Activated naive CD8-positive, alpha-beta T cell treated with anti-CD3 and anti-CD28 coated beads for 36 hours (primary cell): ENCODE data around the gene SLC39A7. TPM values are rescaled to one million over a fixed set of nuclear protein-coding genes. Genes with fewer than 3 reads are reported as not detected.

Source experiments
- DNase-seq: peaks from one replicate; pipeline ENCODE4 v3.0.0; 2021
- H3K27ac Mint-ChIP-seq: one replicate; pipeline ENCODE4 v1.8.0; 2022; ENCODE audit warnings: mild to moderate bottlenecking, moderate library complexity, mixed read lengths
- H3K27me3 Mint-ChIP-seq: one replicate; pipeline ENCODE4 v1.8.0; 2022; ENCODE audit warnings: mild to moderate bottlenecking, mixed read lengths
- H3K36me3 Mint-ChIP-seq: one replicate; pipeline ENCODE4 v1.8.0; 2021; ENCODE audit warnings: mild to moderate bottlenecking, mixed read lengths
- H3K4me1 Mint-ChIP-seq: one replicate; pipeline ENCODE4 v1.8.0; 2021; ENCODE audit warnings: mixed read lengths
- H3K4me3 Mint-ChIP-seq: one replicate; pipeline ENCODE4 v1.8.0; 2022; ENCODE audit warnings: mild to moderate bottlenecking, moderate library complexity, mixed read lengths
- H3K9me3 Mint-ChIP-seq: one replicate; pipeline ENCODE4 v1.8.0; 2022; ENCODE audit warnings: mixed read lengths
- total RNA-seq, 2 experiments: library from RNA; stranded (reverse); gene quantifications; one replicate each; pipeline ENCODE4 v1.2.3, GENCODE V29; 2021

The SLC39A7 gene
- total RNA-seq, 2 experiments from 2014 or later: 51.0 to 55.6 TPM

GRCh38 chr6:33192671-33193602 lies 7.7 kb upstream of the SLC39A7 start:
- H3K27me3 Mint-ChIP-seq: peaks cover 11% of the 10 kb centered on the region
- H3K4me3 Mint-ChIP-seq: peak overlapping the region; percentile 67
- DNase-seq: no peak
- peaks cover 22% of the 10 kb centered on the region for H3K4me1 Mint-ChIP-seq
- H3K9me3 Mint-ChIP-seq: no peaks in the 10 kb centered on the region
- peaks cover 8% of the 10 kb centered on the region for H3K36me3 Mint-ChIP-seq
- no peak overlapping the region for H3K27ac Mint-ChIP-seq

- no peaks in the 10 kb centered on the region for H3K9me3 Mint-ChIP-seq
- peaks cover 29% of the 10 kb centered on the region for H3K4me1 Mint-ChIP-seq
- H3K27ac Mint-ChIP-seq: no peak overlapping the region
- H3K36me3 Mint-ChIP-seq: peaks cover 8% of the 10 kb centered on the region
- H3K4me3 Mint-ChIP-seq: peak overlapping the region; percentile 24
- peaks cover 11% of the 10 kb centered on the region for H3K27me3 Mint-ChIP-seq
- no peak for DNase-seq
Observed at GRCh38 chr6:33193619-33194018, 7.0 kb upstream of the SLC39A7 start.

GRCh38 chr6:33194431-33194979 lies 6.2 kb upstream of the SLC39A7 start:
- Mint-ChIP-seq H3K9me3 (no peaks in the 10 kb centered on the region), H3K27ac (no peak overlapping the region), H3K36me3 (peaks cover 11% of the 10 kb centered on the region), H3K27me3 (peaks cover 11% of the 10 kb centered on the region), H3K4me3 (no peak overlapping the region), H3K4me1 (peaks cover 36% of the 10 kb centered on the region)
- no peak for DNase-seq

GRCh38 chr6:33195304-33196165 lies 5.1 kb upstream of the SLC39A7 start:
- Mint-ChIP-seq H3K27me3 (peaks cover 11% of the 10 kb centered on the region), H3K27ac (peak overlapping the region; percentile 6), H3K9me3 (no peaks in the 10 kb centered on the region), H3K36me3 (peaks cover 11% of the 10 kb centered on the region), H3K4me1 (peaks cover 37% of the 10 kb centered on the region), H3K4me3 (no peak overlapping the region)
- DNase-seq: no peak

DNA sequence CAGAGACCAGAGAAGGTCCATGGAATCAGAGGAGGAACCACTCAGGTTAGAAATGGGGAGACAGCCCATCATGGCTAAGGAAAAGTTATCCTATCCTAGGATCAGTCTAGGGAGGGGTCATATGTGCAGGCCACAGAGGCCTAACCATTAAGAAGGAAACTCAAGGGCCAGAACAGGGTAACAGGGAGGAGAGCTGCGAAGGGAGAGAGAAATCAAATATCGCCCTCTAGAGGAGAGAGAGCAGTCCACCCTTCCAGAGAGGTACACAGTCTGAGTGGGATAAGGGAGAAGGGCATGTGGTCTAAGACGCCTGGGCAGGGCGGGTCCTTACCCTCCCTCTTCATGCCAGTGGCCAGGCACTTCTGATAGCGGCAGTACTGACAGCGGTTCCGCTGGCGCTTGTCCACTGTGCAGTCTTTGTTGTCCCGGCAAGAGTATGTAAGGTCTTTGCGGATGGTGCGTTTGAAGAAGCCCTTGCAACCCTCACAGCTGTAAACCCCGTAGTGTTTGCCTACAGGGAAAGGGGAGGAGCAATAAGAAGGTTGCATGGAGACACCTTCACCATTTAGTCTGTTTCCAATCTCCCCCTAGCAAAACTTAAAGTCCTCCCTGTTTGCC lies 3.1 kb upstream of the SLC39A7 start:
- H3K4me1 Mint-ChIP-seq: peaks cover 48% of the 10 kb centered on the region
- DNase-seq: no peak
- H3K4me3 Mint-ChIP-seq: peak overlapping the region; percentile 19
- no peaks in the 10 kb centered on the region for H3K27me3 Mint-ChIP-seq
- H3K27ac Mint-ChIP-seq: peak overlapping the region; percentile 34
- peaks cover 25% of the 10 kb centered on the region for H3K36me3 Mint-ChIP-seq
- H3K9me3 Mint-ChIP-seq: no peaks in the 10 kb centered on the region

GRCh38 chr6:33198159-33198852 lies 2.4 kb upstream of the SLC39A7 start:
- no peaks in the 10 kb centered on the region for H3K9me3 Mint-ChIP-seq
- H3K27ac Mint-ChIP-seq: peak overlapping the region; percentile 89
- H3K4me1 Mint-ChIP-seq: peaks cover 53% of the 10 kb centered on the region
- peaks cover 32% of the 10 kb centered on the region for H3K36me3 Mint-ChIP-seq
- H3K27me3 Mint-ChIP-seq: no peaks in the 10 kb centered on the region
- DNase-seq: no peak
- peak overlapping the region; percentile 92 for H3K4me3 Mint-ChIP-seq

GRCh38 chr6:33198853-33199436 lies 1.7 kb upstream of the SLC39A7 start:
- Mint-ChIP-seq H3K27me3 (no peaks in the 10 kb centered on the region), H3K4me1 (peaks cover 52% of the 10 kb centered on the region), H3K27ac (peak overlapping the region; percentile 89), H3K9me3 (no peaks in the 10 kb centered on the region), H3K4me3 (peak overlapping the region; percentile 92), H3K36me3 (peaks cover 38% of the 10 kb centered on the region)
- DNase-seq: no peak

GRCh38 chr6:33199687-33200218 lies 914 bp upstream of the SLC39A7 start:
- H3K4me1 Mint-ChIP-seq: peaks cover 54% of the 10 kb centered on the region
- H3K27me3 Mint-ChIP-seq: no peaks in the 10 kb centered on the region
- H3K9me3 Mint-ChIP-seq: no peaks in the 10 kb centered on the region
- peak overlapping the region; percentile 89 for H3K27ac Mint-ChIP-seq
- H3K4me3 Mint-ChIP-seq: peak overlapping the region; percentile 92
- peak; percentile 81 for DNase-seq
- peaks cover 38% of the 10 kb centered on the region for H3K36me3 Mint-ChIP-seq

GRCh38 chr6:33201147-33201545 lies 479 bp downstream of the SLC39A7 start:
- H3K4me1 Mint-ChIP-seq: peaks cover 65% of the 10 kb centered on the region
- H3K27ac Mint-ChIP-seq: peak overlapping the region; percentile 98
- H3K27me3 Mint-ChIP-seq: no peaks in the 10 kb centered on the region
- H3K36me3 Mint-ChIP-seq: peaks cover 36% of the 10 kb centered on the region
- H3K9me3 Mint-ChIP-seq: no peaks in the 10 kb centered on the region
- H3K4me3 Mint-ChIP-seq: peak overlapping the region; percentile 92
- DNase-seq: no peak

DNA sequence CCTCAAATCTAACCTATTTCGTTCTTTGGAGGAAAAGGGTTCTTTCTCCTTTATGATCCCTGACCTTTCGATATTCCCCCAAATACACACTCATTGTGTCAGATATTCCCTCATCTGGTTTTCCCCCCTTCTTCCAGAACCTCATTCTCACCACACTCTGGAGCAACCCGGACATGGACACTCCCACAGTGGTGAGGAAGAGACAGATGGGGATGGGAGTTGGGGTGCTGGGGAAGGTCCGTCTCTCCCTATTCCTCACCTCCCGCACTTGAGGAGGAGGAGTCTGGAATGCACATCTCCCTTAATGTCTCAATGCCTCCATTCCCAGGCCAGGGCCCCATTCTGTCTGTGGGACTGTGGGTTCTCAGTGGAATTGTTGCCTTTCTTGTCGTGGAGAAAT lies 1.3 kb downstream of the SLC39A7 start:
- Mint-ChIP-seq H3K27me3 (no peaks in the 10 kb centered on the region), H3K4me1 (peaks cover 67% of the 10 kb centered on the region), H3K27ac (peak overlapping the region; percentile 98), H3K4me3 (peak overlapping the region; percentile 92), H3K9me3 (no peaks in the 10 kb centered on the region), H3K36me3 (peaks cover 33% of the 10 kb centered on the region)
- DNase-seq: no peak

DNA sequence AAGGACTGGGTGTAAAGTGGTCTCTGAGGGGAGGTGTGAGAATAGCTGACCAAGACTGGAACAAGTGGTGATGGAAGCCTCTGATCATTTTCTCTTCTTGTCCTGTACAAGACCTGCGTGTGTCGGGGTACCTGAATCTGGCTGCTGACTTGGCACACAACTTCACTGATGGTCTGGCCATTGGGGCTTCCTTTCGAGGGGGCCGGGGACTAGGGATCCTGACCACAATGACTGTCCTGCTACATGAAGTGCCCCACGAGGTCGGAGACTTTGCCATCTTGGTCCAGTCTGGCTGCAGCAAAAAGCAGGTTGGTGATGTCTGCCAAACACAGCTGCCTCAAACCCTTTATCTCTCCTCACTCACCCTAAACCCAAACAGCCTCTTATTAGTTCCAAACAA lies 2.1 kb downstream of the SLC39A7 start:
- Mint-ChIP-seq H3K4me1 (peaks cover 61% of the 10 kb centered on the region), H3K4me3 (peak overlapping the region; percentile 27), H3K27ac (peak overlapping the region; percentile 4), H3K9me3 (no peaks in the 10 kb centered on the region), H3K36me3 (peaks cover 33% of the 10 kb centered on the region), H3K27me3 (no peaks in the 10 kb centered on the region)
- no peak for DNase-seq

GRCh38 chr6:33203443-33204164 lies 2.9 kb downstream of the SLC39A7 start:
- Mint-ChIP-seq H3K27ac (peak overlapping the region; percentile 79), H3K4me1 (peaks cover 54% of the 10 kb centered on the region), H3K9me3 (no peaks in the 10 kb centered on the region), H3K4me3 (peak overlapping the region; percentile 98), H3K27me3 (no peaks in the 10 kb centered on the region), H3K36me3 (peaks cover 33% of the 10 kb centered on the region)
- DNase-seq: no peak

DNA sequence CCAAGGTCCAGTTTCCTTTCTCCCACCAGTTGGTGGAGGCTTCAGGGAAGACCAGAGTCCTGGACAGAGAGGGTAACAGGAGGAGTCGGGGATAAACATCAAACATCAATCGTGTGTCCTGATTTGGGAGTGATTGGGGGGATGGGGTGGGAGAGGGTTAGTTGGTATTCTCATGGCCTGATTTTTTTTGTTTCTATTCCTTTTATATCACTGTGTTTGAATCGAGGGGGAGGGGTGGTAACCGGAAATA lies 3.4 kb downstream of the SLC39A7 start:
- peaks cover 54% of the 10 kb centered on the region for H3K4me1 Mint-ChIP-seq
- peak overlapping the region; percentile 98 for H3K4me3 Mint-ChIP-seq
- H3K36me3 Mint-ChIP-seq: peaks cover 30% of the 10 kb centered on the region
- DNase-seq: no peak
- H3K27ac Mint-ChIP-seq: peak overlapping the region; percentile 79
- no peaks in the 10 kb centered on the region for H3K27me3 Mint-ChIP-seq
- H3K9me3 Mint-ChIP-seq: no peaks in the 10 kb centered on the region
